Left ventricle myocardium inferior (tissue), 1 donor: ENCODE data around the gene LKAAEAR1. TPM values are rescaled to one million over a fixed set of nuclear protein-coding genes. Genes with fewer than 3 reads are reported as not detected.

Experiments
- DNase-seq: peaks from one replicate; pipeline ENCODE4 v3.0.0-alpha.2; 2020
- H3K27ac ChIP-seq: fragments of 200-600 bp; replicated peaks from 2 replicates; pipeline ENCODE4 v1.8.0; 2021
- H3K27me3 ChIP-seq: fragments of 200-600 bp; 2 replicates; pipeline ENCODE4 v1.8.0; 2021; ENCODE audit warnings: low read depth
- H3K36me3 ChIP-seq: fragments of 200-600 bp; 2 replicates; pipeline ENCODE4 v1.8.0; 2021
- H3K4me1 ChIP-seq: fragments of 200-600 bp; 2 replicates; pipeline ENCODE4 v1.8.0; 2021
- H3K4me3 ChIP-seq: fragments of 200-600 bp; 2 replicates; pipeline ENCODE4 v1.8.0; 2021; ENCODE audit warnings: mild to moderate bottlenecking, moderate library complexity
- H3K9me3 ChIP-seq: fragments of 200-600 bp; replicated peaks from 2 replicates; pipeline ENCODE4 v1.8.0; 2021
- CTCF ChIP-seq: fragments of 200-600 bp; IDR thresholded peaks from 2 replicates; pipeline ENCODE4 v1.8.0; 2021; ENCODE audit warnings: antibody characterized with exemption, mild to moderate bottlenecking, borderline replicate concordance
- intact Hi-C: fragments of 100-400 bp; cut with micrococcal nuclease; formaldehyde crosslinking; loops from one replicate; pipeline ENCODE4 v1.11.0; 2022
- total RNA-seq: library from RNA; stranded (reverse); fragmentation: NEBNext Ultra II Directional; extraction: Animal tissue kit (Norgen Biotek cat#: 25700); gene quantifications from one replicate; pipeline ENCODE4 v1.2.1, GENCODE V29; 2021
- donor health status: DM: no; HTN: yes; CAD: no; lungs with severe emphysema.

Gene LKAAEAR1
- total RNA-seq, 1 donor from 2014 or later: not detected

DNA sequence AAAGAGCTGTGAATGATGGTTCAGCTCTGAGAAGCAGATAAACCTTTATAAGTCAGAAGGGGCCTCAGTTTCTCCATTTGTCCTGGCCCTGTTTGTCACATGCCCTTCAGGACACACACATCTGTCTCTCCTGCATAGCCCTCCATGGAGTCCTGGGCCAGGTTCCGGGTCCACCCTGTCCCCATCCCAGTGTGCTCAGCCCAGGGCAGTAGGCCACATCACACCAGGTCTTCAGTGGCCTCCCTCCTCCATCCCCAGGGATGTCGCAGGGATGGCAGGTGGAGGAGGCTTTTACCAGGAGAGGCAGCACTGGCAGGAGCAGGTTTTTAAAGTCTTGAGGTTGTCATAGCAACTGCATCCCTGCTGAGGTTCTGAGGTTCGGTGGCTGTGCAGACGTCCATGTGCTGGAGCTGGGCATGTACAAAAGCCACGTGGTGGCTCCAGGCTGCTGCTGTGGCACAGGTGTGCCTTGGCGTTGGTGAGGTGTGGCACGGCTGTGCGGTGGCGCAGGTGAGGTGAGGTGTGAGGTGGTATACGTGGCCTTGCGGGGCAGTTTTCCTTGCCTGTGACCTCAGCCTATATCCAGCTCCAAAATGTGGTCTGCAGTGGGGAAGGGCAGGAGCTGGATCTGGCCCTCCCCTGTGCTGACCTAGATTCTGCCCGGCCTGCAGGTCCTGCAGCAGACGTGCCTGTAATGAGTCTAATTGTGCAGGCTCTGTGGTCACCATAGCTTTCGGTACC is 31.1 kb upstream of the LKAAEAR1 start:
- DNase-seq: no peak
- intact Hi-C loops: no loop called here

DNA sequence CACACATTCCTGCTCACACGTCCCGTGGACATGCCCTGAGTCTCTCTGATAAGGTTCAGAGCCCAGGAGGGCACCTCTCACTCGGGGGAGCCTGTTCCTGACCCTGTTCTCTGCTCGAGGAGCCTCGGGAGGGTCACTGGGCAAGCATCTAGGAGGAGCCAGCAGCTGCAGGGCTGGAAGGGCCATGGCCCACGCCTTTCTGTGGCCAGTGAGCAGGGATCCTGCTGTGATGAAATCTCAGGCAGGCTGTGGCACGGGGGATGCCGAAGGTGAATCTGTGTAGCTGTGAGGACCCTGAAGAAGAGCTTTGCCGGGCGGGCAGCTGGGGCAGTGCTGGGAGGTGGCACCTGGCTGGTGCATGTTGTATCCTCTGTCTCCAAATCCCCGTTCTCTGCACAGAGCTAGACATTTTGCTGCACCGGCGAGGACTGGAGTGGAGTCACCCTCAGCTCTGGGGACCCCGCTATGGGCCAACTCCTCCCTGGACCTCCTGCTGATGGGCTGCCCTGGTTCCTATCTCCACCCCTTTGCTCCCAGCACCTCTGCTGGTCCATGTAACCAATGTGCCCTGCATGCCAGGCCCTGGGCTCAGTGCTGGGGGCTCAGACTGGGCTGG is 30.3 kb upstream of the LKAAEAR1 start:
- Histone ChIP-seq H3K27me3 (peaks cover 8% of the 10 kb centered on the region), H3K4me1 (no peaks in the 10 kb centered on the region), H3K4me3 (no peak overlapping the region), H3K9me3 (no peaks in the 10 kb centered on the region), H3K27ac (no peak overlapping the region), H3K36me3 (no peaks in the 10 kb centered on the region)
- no peak for DNase-seq
- TF ChIP-seq CTCF: no peak
- intact Hi-C loops: no loop called here

More for the DNA sequence above, 31.1 kb upstream of the LKAAEAR1 start:
- Histone ChIP-seq H3K36me3 (no peaks in the 10 kb centered on the region), H3K4me3 (no peak overlapping the region), H3K27ac (no peak overlapping the region), H3K27me3 (no peaks in the 10 kb centered on the region), H3K9me3 (no peaks in the 10 kb centered on the region), H3K4me1 (no peaks in the 10 kb centered on the region)
- no peak for TF ChIP-seq CTCF

DNA sequence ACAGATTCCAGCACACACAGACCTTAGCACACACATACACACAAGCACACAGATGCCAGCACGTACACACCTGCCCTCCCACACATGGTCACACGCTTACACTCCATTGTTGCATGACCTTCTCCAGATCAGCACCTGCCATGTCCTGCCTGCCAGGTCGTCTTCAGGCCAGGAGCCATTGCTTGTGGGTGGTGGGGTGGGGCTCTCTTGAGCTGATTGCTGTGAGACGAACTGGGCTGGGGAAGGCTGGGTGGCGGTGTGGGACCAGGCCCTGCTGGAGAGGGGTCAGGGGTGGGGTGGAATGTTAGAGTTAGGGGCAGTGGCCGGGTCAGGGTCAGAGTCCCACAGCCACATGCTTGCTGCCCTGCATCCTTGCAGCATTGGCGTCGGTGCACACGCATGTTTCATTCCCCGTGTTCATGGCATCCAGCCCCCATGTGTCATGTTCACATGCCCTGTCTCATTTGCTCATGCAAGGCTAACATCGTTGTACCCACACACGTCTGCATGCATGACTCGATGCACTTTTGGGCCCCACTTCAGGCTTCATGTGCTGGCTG is 29.7 kb upstream of the LKAAEAR1 start:
- Histone ChIP-seq H3K27me3 (peaks cover 14% of the 10 kb centered on the region), H3K9me3 (no peaks in the 10 kb centered on the region), H3K4me3 (no peak overlapping the region), H3K4me1 (no peaks in the 10 kb centered on the region), H3K27ac (no peak overlapping the region), H3K36me3 (no peaks in the 10 kb centered on the region)
- intact Hi-C loops: no loop called here
- no peak for DNase-seq
- TF ChIP-seq CTCF: no peak

DNA sequence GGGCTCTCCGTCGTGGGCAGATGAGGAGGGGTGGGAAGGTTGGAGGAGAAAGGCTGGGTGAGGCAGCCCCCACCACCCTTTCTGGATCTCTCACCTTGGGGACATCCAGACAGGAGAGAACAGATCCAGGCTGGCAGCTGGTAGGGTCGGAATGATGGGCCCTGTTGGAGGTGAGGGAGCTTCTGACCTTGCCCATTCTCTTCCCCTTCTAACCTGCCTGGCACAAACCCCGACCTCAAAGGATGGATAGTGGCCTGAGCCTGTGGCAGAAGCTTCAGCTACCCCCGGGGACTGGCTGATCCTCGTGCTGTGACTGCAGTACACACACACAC is 29.2 kb upstream of the LKAAEAR1 start:
- Histone ChIP-seq H3K9me3 (no peaks in the 10 kb centered on the region), H3K27ac (no peak overlapping the region), H3K27me3 (peaks cover 19% of the 10 kb centered on the region), H3K36me3 (no peaks in the 10 kb centered on the region), H3K4me1 (no peaks in the 10 kb centered on the region), H3K4me3 (no peak overlapping the region)
- intact Hi-C loops: no loop called here
- DNase-seq: no peak
- no peak for TF ChIP-seq CTCF

DNA sequence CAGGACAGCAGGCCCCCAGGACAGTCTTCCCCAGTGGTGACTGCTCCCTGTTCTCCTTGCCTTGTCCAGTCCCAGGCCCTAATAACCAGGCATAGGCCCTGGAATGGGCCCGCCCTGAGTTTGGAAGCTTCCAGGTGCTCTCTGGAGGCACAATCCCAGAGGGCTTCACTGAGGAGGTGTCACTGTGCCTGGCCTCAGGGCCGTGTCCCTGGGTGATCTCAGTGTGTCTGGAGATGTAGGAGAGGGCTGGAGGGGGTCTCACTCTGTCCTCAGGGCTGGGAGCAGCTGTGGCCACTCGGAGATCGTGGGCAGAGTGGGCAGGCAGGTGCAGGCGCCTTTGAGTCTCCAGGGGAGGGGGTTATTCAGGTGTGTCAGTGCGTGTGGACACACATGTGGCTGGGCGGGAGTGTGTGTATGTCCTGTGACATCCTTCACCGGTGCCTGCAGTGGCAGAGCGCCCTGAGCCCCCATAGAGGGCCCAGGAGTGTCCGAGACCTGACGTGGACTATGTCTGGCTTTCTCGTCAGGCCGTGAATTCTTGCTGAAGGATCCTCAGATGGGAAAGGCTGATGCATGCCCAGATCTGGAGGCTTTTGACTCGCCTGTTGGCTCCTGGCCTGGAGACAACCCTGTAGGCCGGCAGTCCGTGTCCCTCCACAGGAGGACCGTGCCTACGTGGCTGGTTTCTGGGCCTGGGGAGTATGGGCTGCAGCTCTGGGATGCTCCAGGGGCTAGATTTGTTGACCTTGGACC is 28.7 kb upstream of the LKAAEAR1 start:
- no peak overlapping the region for H3K27ac ChIP-seq
- intact Hi-C loops: no loop called here
- no peak overlapping the region for H3K4me3 ChIP-seq
- H3K36me3 ChIP-seq: no peaks in the 10 kb centered on the region
- no peak for TF ChIP-seq CTCF
- H3K9me3 ChIP-seq: no peaks in the 10 kb centered on the region
- peaks cover 23% of the 10 kb centered on the region for H3K27me3 ChIP-seq
- DNase-seq: peak; percentile 4
- H3K4me1 ChIP-seq: no peaks in the 10 kb centered on the region
